OCI-LY7 (cell line): ENCODE results near the gene IL36B.

Experiments
- CTCF ChIP-seq: fragments of 200-600 bp; sonication (generic); conservative IDR thresholded peaks from 2 replicates; pipeline ENCODE4 v1.5.1; 2014; ENCODE audit warnings: mild to moderate bottlenecking, antibody characterized with exemption, low read length, moderate library complexity, mixed read lengths
- EZH2phosphoT487 ChIP-seq: fragments of 200-600 bp; sonication (generic); IDR thresholded peaks from 2 replicates; pipeline ENCODE4 v1.6.1; 2018; ENCODE audit warnings: low read depth, borderline replicate concordance, mild to moderate bottlenecking, mixed run types, antibody characterized with exemption, low read length, moderate library complexity, mixed read lengths

- no peak for TF ChIP-seq CTCF
- TF ChIP-seq EZH2phosphoT487 = no peak
Observed at GRCh38 chr2:113012436-113013335, 40.0 kb downstream of the IL36B start.
